ENCODE results near the gene CFAP251. TPM values are rescaled to one million over a fixed set of nuclear protein-coding genes. Genes with fewer than 3 reads are reported as not detected.
A peak's percentile ranks its signal among the peaks of the same experiment; 100 is the strongest.

Gene CFAP251
- total RNA-seq, 1 donor from 2014 or later = 1.2 TPM

DNA sequence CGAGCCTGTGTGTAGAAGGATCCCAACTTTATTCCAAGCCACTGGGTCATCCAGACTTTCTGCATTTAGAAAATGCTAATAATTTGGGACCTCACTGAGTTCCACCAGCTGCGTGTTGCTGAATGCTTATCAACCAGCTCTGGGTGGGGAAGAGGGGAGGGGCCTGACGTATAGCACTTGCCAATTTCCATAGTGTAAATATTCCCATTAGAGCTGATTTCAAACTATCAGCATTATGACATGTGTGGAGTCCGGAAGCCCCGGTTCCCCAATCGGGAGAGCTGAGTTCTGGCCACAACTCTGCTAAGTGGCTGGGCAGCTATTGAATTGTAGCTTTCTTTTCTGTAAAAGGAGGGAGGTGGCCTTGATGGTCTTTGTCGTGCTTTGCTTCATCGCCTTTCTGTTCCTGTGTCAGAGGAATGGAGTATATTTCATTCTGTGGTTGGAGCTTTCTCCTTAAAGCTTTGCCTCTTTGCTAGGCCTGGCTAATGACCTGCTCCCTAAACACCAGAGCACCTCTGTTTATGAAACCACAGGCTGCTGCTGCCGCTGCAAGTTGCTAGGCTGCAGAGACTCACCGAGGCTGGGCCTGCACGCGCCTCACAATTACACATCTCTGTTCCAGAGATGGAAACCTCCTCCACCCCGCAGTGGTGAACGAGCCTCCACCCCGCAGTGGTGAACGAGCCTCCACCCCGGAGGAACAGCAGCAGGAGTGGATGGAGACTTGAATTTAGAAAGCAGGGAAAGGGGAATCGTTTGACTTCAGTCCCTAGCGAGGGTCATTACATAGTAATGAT lies 95.6 kb downstream of the CFAP251 start:
- intact Hi-C loops (cut with micrococcal nuclease) = no loop called here
- ATAC-seq (ENCODE audit: low read depth) (no peak), DNase-seq (no peak)
- H3K36me3 Mint-ChIP-seq (ENCODE audit: low read depth) = no peaks in the 10 kb centered on the region
- no peak for TF ChIP-seq CTCF (IDR thresholded peaks at IDR 0.05)
- peaks cover 24% of the 10 kb centered on the region for H3K4me1 Mint-ChIP-seq
- ChIA-PET CTCF (interaction anchor here (1.0 kb wide), 1 partner anchor 95 kb away, joined by 3 read pairs; the partner anchor contains the start of gene CFAP251), POLR2A (interaction anchor here (1.1 to 2.5 kb wide), 3 partner anchors 7 to 23 kb away, joined by 3 to 13 read pairs (median 4); partner anchors contain the start of gene BCL7A)
- no peak overlapping the region for H3K4me3 Mint-ChIP-seq
- H3K27me3 Mint-ChIP-seq = no peaks in the 10 kb centered on the region
- H3K27ac Mint-ChIP-seq = peak overlapping the region; percentile 18
- no peaks in the 10 kb centered on the region for H3K9me3 Mint-ChIP-seq

GRCh38 chr12:122014781-122015180 lies 96.4 kb downstream of the CFAP251 start:
- ChIA-PET POLR2A (no interaction called here), CTCF (no interaction called here)
- no peak for ATAC-seq (ENCODE audit: low read depth)
- DNase-seq = no peak
- H3K4me3 Mint-ChIP-seq = no peak overlapping the region
- H3K27me3 Mint-ChIP-seq = no peaks in the 10 kb centered on the region
- H3K36me3 Mint-ChIP-seq (ENCODE audit: low read depth) = no peaks in the 10 kb centered on the region
- intact Hi-C loops (cut with micrococcal nuclease) = no loop called here
- no peaks in the 10 kb centered on the region for H3K9me3 Mint-ChIP-seq
- H3K27ac Mint-ChIP-seq = no peak overlapping the region
- H3K4me1 Mint-ChIP-seq = peaks cover 17% of the 10 kb centered on the region
- no peak for TF ChIP-seq CTCF (IDR thresholded peaks at IDR 0.05)

- DNase-seq (no peak), ATAC-seq (ENCODE audit: low read depth) (no peak)
- H3K4me1 Mint-ChIP-seq = peaks cover 23% of the 10 kb centered on the region
- peaks cover 8% of the 10 kb centered on the region for H3K36me3 Mint-ChIP-seq (ENCODE audit: low read depth)
- no peak overlapping the region for H3K27ac Mint-ChIP-seq
- CTCF ChIA-PET = no interaction called here
- peaks cover 2% of the 10 kb centered on the region for H3K27me3 Mint-ChIP-seq
- no peak overlapping the region for H3K4me3 Mint-ChIP-seq
- no peak for TF ChIP-seq CTCF (IDR thresholded peaks at IDR 0.05)
- H3K9me3 Mint-ChIP-seq = no peaks in the 10 kb centered on the region
- intact Hi-C loops (cut with micrococcal nuclease) = no loop called here
- POLR2A ChIA-PET = interaction anchor here (0.8 kb wide), 1 partner anchor 10 kb away, joined by 5 read pairs; no protein-coding TSS in a partner anchor
Observed at GRCh38 chr12:122018457-122018856, 100.1 kb downstream of the CFAP251 start.

- CTCF ChIA-PET = no interaction called here
- H3K9me3 Mint-ChIP-seq = no peaks in the 10 kb centered on the region
- no peak for TF ChIP-seq CTCF (IDR thresholded peaks at IDR 0.05)
- POLR2A ChIA-PET = interaction anchor here (0.8 kb wide), 1 partner anchor 10 kb away, joined by 5 read pairs; no protein-coding TSS in a partner anchor
- H3K4me3 Mint-ChIP-seq = no peak overlapping the region
- intact Hi-C loops (cut with micrococcal nuclease) = no loop called here
- ATAC-seq (ENCODE audit: low read depth) (no peak), DNase-seq (no peak)
- H3K36me3 Mint-ChIP-seq (ENCODE audit: low read depth) = peaks cover 8% of the 10 kb centered on the region
- peaks cover 2% of the 10 kb centered on the region for H3K27me3 Mint-ChIP-seq
- H3K27ac Mint-ChIP-seq = no peak overlapping the region
- peaks cover 23% of the 10 kb centered on the region for H3K4me1 Mint-ChIP-seq
Observed at GRCh38 chr12:122018937-122019336, 100.5 kb downstream of the CFAP251 start.

DNA sequence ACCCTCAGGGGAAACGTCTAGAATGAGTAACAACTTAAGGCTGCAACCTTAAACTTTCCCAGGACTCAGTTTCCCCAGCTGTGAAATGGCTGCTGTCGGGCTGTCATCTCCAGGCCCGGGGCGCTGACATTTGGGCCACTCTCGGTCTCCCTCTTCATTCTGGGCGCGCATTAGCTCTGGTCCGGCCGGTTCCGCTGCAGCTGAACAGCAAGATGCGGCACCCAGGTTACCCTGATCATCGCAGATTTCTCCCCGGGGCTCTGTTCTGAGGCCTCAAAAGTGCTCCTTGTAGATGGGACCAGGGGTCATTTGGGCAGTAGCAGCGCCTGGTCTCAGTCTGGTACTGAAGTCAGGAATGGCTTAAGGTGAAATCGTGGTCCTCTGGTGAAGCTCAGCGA lies 102.4 kb downstream of the CFAP251 start:
- ChIA-PET CTCF (interaction anchor here (1.1 to 2.4 kb wide), 2 partner anchors 29 to 103 kb away, joined by 5 to 7 read pairs; partner anchors contain the start of gene CFAP251), POLR2A (interaction anchor here (0.5 to 11.7 kb wide), 13 partner anchors 8 to 220 kb away, joined by 3 to 216 read pairs (median 5); partner anchors contain the start of gene CFAP251)
- no peak for TF ChIP-seq CTCF (IDR thresholded peaks at IDR 0.05)
- peak overlapping the region; percentile 90 for H3K4me3 Mint-ChIP-seq
- ATAC-seq (ENCODE audit: low read depth) = no peak
- no peak for DNase-seq
- H3K27me3 Mint-ChIP-seq = peaks cover 2% of the 10 kb centered on the region
- H3K36me3 Mint-ChIP-seq (ENCODE audit: low read depth) = peaks cover 8% of the 10 kb centered on the region
- H3K9me3 Mint-ChIP-seq = no peaks in the 10 kb centered on the region
- intact Hi-C loops (cut with micrococcal nuclease) = loop anchor here (1.0 to 5.0 kb wide), 5 partner anchors 11 to 553 kb away; partner anchors contain the start of genes ORAI1 and SETD1B
- peaks cover 38% of the 10 kb centered on the region for H3K4me1 Mint-ChIP-seq
- peak overlapping the region; percentile 88 for H3K27ac Mint-ChIP-seq

Measured in activated B cell treated with CpG ODN at 0.5 μM for 24 hours (primary cell).